RWPE1 (cell line): ENCODE measurements around the gene GALNT1.

Source experiments
- CTCF ChIA-PET: fragments of 350-600 bp; sonication (Branson Sonifier 250); formaldehyde crosslinking; extraction: SDS; loops from one replicate; lab custom pipeline; 2021; lab: Yijun Ruan, JAX
- POLR2A ChIA-PET: fragments of 400-600 bp; formaldehyde crosslinking; extraction: SDS; loops from one replicate; lab custom pipeline; 2020; ENCODE audit warnings: antibody characterized with exemption; ENCODE audit not compliant: low non-redundant PET; lab: Yijun Ruan, JAX
- DNase-seq: peaks from one replicate; pipeline ENCODE4 v3.0.0; 2012; ENCODE audit warnings: low spot score
- H3K27ac ChIP-seq: fragments of 450-650 bp; 2 replicates; pipeline ENCODE4 v1.5.1; 2017
- TF ChIP-seq, protein P1 (sequence below): fragments of 450-650 bp; conservative IDR thresholded peaks from 2 replicates; pipeline ENCODE4 v1.5.1; 2017; ENCODE audit warnings: low read depth, mild to moderate bottlenecking

The GALNT1 gene

DNA sequence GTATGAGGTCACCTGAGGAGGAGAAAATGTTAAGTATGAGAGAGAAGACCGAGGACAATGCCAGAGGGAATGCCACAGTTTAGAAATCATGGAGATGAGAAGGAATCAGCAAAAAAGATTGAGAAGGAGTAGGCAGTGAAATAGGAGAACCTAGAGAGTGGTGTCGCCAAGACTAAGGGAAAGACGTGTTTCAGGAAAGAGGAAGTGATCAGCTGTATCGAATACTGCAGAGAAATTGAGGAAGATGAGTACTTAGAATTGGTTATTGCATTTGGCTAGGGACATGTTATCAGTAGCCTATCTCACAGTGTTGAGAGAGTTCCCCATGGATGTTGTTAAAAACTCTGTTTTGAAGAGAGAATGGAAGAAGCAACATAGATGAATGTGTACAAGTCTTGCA lies 112.3 kb downstream of the GALNT1 start:
- CTCF ChIA-PET, result no interaction called here
- no peak overlapping the region for H3K27ac ChIP-seq
- POLR2A ChIA-PET, result no interaction called here
- DNase-seq, result no peak
- TF ChIP-seq, protein P1, sequence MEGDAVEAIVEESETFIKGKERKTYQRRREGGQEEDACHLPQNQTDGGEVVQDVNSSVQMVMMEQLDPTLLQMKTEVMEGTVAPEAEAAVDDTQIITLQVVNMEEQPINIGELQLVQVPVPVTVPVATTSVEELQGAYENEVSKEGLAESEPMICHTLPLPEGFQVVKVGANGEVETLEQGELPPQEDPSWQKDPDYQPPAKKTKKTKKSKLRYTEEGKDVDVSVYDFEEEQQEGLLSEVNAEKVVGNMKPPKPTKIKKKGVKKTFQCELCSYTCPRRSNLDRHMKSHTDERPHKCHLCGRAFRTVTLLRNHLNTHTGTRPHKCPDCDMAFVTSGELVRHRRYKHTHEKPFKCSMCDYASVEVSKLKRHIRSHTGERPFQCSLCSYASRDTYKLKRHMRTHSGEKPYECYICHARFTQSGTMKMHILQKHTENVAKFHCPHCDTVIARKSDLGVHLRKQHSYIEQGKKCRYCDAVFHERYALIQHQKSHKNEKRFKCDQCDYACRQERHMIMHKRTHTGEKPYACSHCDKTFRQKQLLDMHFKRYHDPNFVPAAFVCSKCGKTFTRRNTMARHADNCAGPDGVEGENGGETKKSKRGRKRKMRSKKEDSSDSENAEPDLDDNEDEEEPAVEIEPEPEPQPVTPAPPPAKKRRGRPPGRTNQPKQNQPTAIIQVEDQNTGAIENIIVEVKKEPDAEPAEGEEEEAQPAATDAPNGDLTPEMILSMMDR, result no peak

DNA sequence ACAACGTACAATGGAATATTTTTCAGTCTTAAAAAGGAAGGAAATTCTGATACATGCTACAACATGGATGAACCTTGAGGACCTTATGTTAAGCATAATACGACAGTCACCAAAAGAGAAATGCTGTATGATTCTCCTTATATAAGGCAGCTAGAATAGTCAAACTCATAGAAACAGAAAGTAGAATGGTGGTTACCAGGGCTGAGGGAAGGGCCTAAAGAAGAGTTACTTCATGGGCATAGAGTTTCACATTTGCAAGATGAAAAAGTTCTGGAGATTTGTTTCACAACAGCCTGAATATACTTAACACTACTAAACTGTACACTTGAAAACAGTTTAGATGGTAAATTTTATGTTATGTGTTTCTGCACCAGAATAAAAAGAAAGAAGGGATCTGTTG lies 113.3 kb downstream of the GALNT1 start:
- no peak overlapping the region for H3K27ac ChIP-seq
- no peak for DNase-seq
- CTCF ChIA-PET, result no interaction called here
- TF ChIP-seq, protein P1, result no peak
- POLR2A ChIA-PET, result no interaction called here

DNA sequence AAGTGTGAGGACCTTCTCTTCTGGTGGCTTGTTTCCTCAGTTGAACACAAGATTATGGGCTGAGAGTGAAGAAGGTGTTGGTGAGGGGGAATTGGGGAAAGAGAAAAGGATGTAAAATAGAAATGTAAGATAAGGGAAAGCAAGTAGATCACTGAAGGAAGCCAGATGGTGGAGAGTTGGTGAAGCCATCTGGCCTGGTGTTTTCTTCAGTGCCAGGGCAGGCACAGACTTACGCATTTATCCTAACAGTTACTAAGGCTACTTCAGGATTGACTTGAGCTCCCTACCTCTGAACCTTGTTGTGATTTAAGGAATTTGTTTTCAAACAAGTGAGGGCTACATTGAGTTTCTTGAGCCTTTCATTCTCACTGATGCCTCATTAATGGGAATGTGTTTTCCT lies 113.8 kb downstream of the GALNT1 start:
- POLR2A ChIA-PET, result no interaction called here
- CTCF ChIA-PET, result interaction anchor here (0.6 kb wide), 1 partner anchor 453 kb away, joined by 4 read pairs; no protein-coding TSS in a partner anchor
- DNase-seq, result no peak
- no peak overlapping the region for H3K27ac ChIP-seq
- TF ChIP-seq, protein P1, result no peak

DNA sequence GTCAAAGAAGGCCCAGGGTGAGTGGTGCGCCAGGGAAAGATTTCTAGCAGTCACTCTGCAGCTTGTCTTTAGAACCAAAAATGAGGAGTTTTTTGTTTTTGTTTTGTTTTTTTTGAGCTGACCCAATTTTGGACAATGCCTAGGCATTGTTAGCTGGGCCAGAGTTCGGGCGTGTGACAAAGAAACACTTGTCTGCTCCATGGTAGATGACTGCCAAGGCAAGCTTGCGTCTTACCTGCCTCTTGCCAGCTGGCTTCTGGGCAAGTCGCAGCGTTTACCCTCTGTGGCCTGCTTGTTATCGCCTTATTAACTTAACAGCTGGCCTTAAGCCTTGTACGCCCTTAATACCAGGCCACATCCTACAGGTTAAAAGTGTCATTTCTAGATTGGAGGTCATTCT lies 114.3 kb downstream of the GALNT1 start:
- ChIA-PET POLR2A (no interaction called here), CTCF (interaction anchor here (0.6 kb wide), 1 partner anchor 454 kb away, joined by 4 read pairs; no protein-coding TSS in a partner anchor)
- no peak for DNase-seq
- H3K27ac ChIP-seq, result no peak overlapping the region
- TF ChIP-seq, protein P1, result no peak

DNA sequence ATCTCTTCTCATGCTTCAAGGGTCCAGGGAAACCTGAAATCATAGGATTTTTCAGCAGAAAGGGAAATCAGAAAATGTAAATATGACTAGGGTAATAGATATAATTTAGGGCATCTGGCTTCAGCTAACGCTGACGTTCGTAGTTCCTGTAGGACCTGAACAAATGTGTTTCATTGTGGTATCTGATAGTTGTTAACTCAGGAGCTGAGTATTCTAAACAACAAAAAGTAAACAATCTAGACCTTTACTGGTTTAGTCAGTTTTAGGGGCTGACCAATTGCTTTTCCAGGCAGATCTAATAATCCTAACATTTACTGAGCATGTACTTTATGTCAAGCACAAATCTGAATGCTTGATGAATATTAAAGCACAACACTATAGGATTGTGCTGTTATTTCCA lies 114.8 kb downstream of the GALNT1 start:
- TF ChIP-seq, protein P1, result no peak
- no peak overlapping the region for H3K27ac ChIP-seq
- no peak for DNase-seq
- ChIA-PET CTCF (no interaction called here), POLR2A (no interaction called here)

DNA sequence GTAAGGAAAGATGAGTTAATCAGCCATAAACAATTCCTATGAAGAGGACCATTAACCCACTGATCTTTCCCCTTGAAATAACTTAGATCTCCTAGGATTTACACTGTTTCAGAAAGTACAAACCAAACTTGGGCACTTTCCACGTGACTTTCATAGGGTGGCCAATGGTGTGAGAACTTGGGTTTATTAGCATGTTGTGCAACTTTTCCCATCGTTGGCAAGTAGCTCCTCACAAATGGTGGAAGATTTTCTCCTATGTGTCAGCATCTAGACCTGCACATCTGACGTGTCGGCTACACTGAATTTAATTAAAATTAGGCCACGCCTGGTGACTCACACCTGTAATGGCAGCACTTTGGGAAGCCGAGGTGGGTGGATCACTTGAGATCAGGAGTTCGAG lies 116.3 kb downstream of the GALNT1 start:
- no peak overlapping the region for H3K27ac ChIP-seq
- ChIA-PET POLR2A (no interaction called here), CTCF (no interaction called here)
- TF ChIP-seq, protein P1, result no peak
- no peak for DNase-seq
